HL-60/S4 (cell line): ENCODE results near the gene SPTBN4.
"Not testable (repeated sequence)": the region's sequence is repeated elsewhere in the genome, so short reads cannot be mapped to it uniquely, and the experiment has no call there.

Experiments used
- in situ Hi-C: fragments of 300-500 bp; cut with MboI; formaldehyde crosslinking; loops from 2 replicates; pipeline ENCODE4 v1.14.3; 2022; ENCODE audit warnings: low sequenced_read_pairs

The SPTBN4 gene

DNA sequence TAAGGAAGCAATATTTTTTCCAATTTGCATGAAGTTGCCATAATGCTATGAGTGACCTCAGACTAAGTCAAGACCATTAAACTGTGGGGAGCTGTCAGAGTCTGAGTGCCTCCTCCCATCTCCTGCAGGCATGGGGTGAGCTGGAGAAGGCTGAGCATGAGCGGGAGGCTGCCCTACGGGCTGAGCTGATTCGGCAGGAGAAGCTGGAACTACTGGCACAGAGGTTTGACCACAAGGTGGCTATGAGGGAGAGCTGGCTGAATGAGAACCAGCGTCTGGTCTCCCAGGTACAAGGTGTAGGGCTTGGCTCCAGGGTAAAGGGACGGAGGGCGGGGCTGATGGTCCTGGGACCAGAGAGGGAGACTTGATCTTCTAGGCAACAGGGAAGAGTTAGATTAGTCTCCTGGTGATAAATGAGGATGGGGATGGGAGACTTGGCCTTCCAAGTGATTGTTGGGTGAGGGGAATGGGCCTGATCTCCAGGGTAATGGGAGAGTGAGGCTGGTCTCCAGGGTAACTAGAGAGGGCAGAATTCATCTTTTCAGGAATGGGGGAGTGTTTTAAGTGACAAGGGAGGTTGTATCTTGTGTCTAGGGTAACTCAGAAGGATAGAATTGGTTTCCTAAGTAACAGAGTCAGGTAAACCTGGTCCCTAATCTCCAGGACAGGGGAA is 36.0 kb downstream of the SPTBN4 start:
- in situ Hi-C loops, result no loop called here

DNA sequence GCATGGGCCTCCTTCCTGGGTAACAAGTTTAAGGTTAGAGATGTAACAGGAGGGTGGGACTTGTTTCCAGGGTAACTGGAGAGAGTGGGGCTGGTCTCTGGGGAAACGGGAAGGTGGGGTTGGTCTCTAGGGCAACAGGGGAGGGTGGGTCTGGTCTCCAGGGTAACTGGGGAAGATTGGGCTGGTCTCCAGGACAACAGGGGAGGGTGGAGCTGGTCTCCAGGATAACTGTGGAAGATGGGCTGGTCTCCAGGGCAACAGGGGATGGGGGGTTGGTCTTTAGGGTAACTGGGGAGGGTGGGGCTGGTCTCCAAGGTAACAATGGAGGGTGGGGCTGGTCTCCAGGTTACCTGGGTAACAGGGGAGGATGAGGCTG is 36.5 kb downstream of the SPTBN4 start:
- in situ Hi-C loops, result no loop called here

DNA sequence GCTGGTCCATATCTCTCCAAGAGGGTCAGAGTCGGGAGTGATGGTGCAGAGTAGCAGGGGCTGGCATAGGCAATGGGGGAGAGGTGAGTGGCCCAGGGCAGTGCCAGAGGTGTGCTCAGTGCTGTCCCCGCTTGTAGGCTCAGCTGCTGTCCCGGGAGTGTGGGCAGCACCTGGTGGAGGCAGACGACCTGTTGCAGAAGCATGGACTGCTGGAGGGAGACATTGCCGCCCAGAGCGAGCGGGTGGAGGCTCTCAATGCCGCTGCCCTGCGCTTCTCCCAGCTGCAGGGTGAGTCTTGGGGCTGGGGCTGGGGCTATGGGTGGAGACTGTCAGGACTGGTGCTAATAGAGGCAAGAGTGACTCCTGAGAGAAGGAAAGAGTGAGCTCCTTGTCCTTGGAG is 39.3 kb downstream of the SPTBN4 start:
- in situ Hi-C loops, result no loop called here

DNA sequence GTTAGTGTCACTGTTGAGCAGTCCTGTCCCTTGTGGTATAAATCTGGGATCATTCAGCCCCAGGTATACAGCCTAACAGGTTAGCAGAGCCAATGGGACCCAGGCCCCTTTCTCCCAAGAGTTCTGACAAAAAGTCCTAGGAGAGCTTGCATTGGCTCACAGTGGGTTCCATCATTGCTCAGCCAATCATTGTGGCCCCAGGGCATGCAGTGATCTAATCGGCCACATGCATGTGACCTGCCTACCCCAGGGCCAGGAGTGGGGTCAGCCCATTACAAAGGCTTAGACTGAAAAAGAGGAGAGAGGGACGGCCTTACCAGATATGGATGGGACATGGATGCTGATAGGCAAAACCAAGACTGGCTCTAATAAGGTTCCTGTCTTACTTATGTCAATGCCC is 41.1 kb downstream of the SPTBN4 start:
- in situ Hi-C loops, result no loop called here

DNA sequence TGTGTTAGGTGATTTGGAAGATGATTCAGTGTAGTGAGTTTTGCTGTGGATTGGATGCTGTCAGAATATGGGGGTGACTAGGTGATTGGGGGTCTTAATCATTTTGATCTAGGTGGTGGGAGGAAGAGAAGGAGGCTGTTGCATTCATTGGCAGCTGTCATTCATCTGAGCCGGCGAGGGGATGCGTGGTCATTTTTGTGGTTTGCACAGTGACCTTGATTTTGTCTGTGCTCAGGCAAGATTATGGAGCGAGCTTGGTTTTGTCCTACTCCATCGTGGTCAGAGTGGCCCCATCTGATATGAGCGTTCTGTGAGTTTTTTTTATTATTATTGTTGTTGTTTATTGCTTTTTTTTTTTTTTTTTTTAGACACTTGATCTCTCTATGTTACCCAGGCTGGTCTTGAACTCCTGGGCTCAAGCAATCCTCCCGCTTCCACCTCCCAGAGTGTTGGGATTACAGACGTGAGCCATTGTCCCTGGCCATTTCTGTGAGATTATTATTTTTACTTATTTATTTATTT is 42.0 kb downstream of the SPTBN4 start:
- in situ Hi-C loops, result no loop called here

DNA sequence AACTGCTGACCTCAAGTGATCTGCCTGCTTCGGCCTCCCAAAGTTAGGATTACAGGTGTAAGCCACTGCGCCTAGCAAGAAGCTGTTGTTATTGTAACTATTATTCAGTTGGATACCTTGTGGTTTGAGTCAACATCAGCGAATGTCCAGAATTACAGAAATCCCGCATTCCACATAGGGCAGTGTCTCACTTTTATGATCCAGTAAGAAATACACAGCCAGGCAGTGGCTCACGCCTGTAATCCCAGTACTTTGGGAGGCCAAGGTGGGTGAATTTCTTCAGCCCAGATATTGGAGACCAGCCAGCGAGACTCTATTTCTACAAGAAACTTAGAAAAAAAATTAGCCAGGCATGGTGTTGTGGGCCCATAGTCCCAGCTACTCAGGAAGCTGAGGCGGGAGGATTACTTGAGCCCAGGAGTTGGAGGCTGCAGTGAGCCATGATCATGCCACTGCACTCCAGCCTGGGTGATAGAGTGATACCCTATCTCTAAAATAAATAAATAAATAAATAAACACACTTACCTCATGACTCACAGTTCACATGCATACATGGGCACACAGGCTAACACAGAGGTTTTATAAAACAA is 43.8 kb downstream of the SPTBN4 start:
- in situ Hi-C loops, result no loop called here

GRCh38 chr19:40511487-40511886 is 44.7 kb downstream of the SPTBN4 start:
- in situ Hi-C loops, result no loop called here

DNA sequence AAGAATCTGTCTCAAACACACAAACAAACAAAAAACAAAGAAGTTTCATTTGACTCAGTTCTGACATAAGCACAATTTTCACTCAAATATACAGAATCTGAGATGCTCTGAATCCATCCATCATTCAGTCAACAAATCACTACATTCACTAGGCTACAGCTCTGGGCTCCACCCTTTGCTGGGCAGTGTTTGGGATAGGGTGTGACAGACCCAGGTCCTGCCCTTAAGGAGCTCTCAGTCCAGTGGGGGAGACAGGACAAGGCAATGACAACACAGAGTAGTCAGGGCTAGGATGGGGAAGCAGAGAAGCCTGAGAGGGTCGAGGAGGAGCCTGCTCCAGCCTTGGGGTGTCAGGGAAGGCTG is 45.3 kb downstream of the SPTBN4 start:
- in situ Hi-C loops, result no loop called here

DNA sequence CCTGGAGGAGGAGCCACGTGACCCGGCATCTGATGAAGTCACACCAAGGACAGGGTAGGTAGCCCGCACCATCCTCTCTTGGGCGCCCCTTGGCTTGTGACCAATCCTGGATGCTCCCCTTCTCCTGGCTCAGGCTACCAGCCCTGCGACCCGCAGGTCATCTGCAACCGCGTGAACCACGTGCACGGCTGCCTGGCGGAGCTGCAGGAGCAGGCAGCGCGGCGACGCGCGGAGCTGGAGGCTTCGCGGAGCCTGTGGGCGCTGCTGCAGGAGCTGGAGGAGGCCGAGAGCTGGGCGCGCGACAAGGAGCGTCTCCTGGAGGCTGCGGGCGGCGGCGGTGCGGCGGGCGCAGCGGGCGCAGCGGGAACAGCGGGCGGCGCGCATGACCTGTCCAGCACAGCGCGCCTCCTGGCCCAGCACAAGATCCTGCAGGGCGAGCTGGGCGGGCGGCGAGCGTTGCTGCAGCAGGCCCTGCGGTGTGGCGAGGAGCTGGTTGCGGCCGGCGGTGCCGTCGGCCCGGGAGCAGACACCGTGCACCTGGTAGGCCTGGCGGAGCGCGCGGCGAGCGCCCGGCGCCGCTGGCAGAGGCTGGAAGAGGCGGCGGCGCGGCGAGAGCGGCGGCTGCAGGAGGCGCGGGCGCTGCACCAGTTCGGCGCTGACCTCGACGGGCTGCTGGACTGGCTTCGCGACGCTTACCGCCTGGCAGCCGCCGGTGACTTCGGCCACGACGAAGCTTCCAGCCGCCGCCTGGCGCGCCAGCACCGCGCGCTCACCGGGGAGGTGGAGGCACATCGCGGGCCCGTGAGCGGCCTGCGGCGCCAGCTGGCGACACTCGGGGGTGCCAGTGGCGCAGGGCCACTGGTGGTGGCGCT is 45.9 kb downstream of the SPTBN4 start:
- in situ Hi-C loops, result no loop called here

DNA sequence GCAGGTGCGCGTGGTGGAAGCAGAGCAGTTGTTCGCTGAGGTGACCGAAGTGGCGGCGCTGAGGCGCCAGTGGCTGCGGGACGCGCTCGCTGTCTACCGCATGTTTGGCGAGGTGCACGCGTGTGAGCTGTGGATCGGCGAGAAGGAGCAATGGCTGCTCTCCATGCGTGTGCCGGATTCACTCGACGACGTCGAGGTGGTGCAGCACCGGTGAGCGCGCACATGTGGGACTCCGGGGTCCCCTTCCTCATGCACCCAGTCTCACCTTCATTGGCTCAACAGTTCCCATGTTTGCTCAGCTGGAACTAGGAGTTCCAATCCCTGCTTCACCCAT is 46.5 kb downstream of the SPTBN4 start:
- in situ Hi-C loops, result no loop called here

DNA sequence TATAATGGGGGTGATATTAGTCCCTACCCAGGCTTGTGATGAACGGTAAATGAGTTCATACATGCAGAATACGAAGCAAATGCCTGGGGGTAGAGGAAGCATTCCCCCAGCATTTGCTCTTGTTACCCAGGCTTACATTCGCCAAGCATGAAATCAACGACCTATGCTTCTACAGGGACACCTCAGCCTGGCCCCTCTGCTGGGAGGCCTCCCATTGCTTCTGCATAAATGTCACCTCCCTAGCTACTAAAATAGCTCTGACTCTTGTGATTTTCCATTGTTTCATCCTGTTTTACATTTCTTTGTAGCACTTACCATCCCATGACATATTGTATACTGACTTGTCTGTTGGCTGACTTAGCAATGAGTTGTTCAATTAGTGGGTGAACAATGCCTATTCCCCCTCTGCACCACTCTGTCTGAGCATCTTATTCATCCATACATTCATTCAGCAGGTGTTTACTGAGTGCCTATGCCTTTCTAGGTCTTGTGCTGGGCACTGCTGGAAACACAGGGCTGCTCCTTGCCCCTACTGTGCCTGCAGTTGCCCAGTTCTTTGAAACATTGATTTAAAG is 47.0 kb downstream of the SPTBN4 start:
- in situ Hi-C loops, result no loop called here

GRCh38 chr19:40517248-40517647 is 50.4 kb downstream of the SPTBN4 start:
- in situ Hi-C loops, result no loop called here

DNA sequence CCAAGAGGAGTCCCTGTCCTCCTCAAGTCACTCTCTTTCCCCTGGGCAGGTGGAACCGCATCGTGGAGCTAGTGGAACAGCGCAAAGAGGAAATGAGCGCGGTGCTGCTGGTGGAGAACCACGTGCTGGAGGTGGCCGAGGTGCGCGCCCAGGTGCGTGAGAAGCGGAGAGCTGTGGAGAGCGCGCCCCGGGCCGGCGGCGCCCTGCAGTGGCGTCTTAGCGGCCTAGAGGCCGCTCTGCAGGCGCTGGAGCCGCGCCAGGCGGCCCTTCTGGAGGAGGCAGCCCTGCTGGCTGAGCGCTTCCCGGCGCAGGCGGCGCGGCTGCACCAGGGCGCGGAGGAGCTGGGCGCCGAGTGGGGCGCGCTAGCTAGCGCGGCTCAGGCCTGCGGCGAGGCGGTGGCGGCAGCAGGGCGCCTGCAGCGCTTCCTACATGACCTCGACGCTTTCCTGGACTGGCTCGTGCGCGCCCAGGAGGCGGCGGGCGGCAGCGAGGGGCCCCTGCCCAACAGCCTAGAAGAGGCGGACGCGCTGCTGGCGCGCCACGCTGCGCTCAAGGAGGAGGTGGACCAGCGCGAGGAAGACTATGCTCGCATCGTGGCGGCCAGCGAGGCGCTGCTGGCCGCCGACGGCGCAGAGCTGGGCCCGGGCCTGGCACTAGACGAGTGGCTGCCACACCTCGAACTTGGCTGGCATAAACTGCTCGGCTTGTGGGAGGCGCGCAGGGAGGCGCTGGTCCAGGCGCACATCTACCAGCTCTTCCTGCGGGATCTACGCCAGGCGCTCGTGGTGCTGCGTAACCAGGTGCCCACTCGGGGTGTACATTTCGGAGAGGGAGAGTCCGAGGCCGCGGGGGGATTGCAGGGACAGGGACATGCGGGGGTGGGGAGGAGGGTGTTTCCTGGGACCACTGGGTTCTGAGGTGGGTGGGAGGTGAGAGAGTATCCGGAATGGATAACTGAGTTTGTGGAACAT is 52.8 kb downstream of the SPTBN4 start:
- in situ Hi-C loops, result no loop called here

GRCh38 chr19:40521276-40521675 is 54.5 kb downstream of the SPTBN4 start:
- in situ Hi-C loops, result no loop called here

DNA sequence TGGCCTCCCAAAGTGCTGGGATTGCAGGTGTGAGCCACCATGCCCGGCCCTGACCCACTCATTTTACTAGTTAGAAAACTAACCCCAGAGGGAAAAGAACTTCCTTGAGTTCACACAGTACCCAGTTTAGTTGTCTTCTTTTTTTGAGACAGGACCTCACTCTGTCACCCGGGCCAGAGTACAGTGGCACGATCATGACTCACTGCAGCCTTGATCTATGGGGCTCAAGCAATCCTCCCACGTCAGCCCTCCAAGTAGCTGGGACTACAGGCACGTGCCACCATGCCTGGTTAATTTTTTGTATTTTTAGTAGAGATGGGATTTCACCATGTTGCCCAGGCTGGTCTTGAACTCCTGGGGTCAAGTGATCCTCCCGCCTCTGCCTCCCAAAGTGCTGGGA is 55.1 kb downstream of the SPTBN4 start:
- in situ Hi-C loops, result not testable (repeated sequence)

DNA sequence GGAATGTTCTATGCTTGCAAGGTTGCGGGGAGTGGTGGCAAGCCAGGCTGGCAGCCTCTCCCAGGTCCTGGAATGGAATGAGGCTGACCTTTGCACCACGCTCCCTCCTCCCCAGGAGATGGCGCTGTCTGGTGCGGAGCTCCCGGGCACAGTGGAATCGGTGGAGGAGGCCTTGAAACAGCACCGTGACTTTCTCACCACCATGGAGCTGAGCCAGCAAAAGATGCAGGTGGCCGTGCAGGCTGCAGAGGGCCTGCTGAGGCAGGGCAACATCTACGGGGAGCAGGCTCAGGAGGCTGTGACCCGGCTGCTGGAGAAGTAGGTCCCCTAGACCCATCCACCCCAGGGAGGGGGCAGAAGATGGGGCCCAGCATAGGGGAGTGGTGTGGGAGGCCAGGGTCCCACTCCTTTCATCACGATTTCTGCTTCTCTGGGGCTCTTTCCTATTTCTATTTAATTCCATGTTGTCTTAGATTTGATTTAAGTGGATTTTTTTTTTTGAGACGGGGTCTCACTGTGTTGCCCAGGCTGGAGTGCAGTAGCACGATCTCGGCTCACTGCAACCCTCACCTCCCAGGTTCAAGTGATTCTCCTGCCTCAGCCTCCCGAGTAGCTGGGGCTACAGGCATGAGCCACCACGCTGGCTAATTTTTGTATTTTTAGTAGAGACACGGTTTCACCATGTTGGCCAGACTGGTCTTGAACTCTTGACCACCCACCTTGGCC is 56.7 kb downstream of the SPTBN4 start:
- in situ Hi-C loops, result no loop called here

- in situ Hi-C loops, result no loop called here
Observed at GRCh38 chr19:40524133-40524549, 57.3 kb downstream of the SPTBN4 start.

GRCh38 chr19:40524655-40525054 is 57.9 kb downstream of the SPTBN4 start:
- in situ Hi-C loops, result loop anchor here (25.0 kb wide), 1 partner anchor 613 kb away; no protein-coding TSS in a partner anchor

- in situ Hi-C loops, result loop anchor here (25.0 kb wide), 1 partner anchor 612 kb away; no protein-coding TSS in a partner anchor
Observed at GRCh38 chr19:40525234-40526051, 58.6 kb downstream of the SPTBN4 start.
